Stimulated activated naive CD8-positive, alpha-beta T cell treated with anti-CD3 and anti-CD28 coated beads, Interleukin-15, amount 100 ng/mL, for 72 hours (primary cell): ENCODE results near the gene ZNF618.

Experiments
- ATAC-seq: fragments of 150-1000 bp; cut with Tn5 transposase; 2 replicates; pipeline ENCODE4 v1.10.0; 2021; ENCODE audit warnings: mild to moderate bottlenecking, moderate library complexity
- DNase-seq, 2 donors: peaks; one replicate each; pipeline ENCODE4 v3.0.0; 2021 to 2022
- H3K27ac Mint-ChIP-seq, 2 donors: one replicate each; pipeline ENCODE4 v1.8.0; 2022; ENCODE audit warnings: mild to moderate bottlenecking in 2 of 2, mixed read lengths in 2 of 2, moderate library complexity in 2 of 2
- H3K27me3 Mint-ChIP-seq: one replicate; pipeline ENCODE4 v1.8.0; 2022; ENCODE audit warnings: mixed read lengths
- H3K4me1 Mint-ChIP-seq: one replicate; pipeline ENCODE4 v1.8.0; 2022; ENCODE audit warnings: mild to moderate bottlenecking, mixed read lengths
- H3K4me3 Mint-ChIP-seq, 2 donors: one replicate each; pipeline ENCODE4 v1.8.0; 2022; ENCODE audit warnings: mild to moderate bottlenecking in 2 of 2, mixed read lengths in 2 of 2, moderate library complexity in 1 of 2
- H3K9me3 Mint-ChIP-seq, 2 donors: one replicate each; pipeline ENCODE4 v1.8.0; 2022; ENCODE audit warnings: mixed read lengths in 2 of 2

Gene ZNF618

GRCh38 chr9:114027863-114028465, 151.9 kb downstream of the ZNF618 start:
- H3K4me1 Mint-ChIP-seq, result no peaks in the 10 kb centered on the region
- H3K27ac Mint-ChIP-seq, result no peak overlapping the region
- ATAC-seq (no peak), DNase-seq (no peak)
- peaks cover 17 to 21% of the 10 kb centered on the region in 2 donors for H3K9me3 Mint-ChIP-seq
- H3K4me3 Mint-ChIP-seq, result no peak overlapping the region
- no peaks in the 10 kb centered on the region for H3K27me3 Mint-ChIP-seq

- no peaks in the 10 kb centered on the region for H3K4me1 Mint-ChIP-seq
- no peak overlapping the region for H3K4me3 Mint-ChIP-seq
- H3K9me3 Mint-ChIP-seq, result peaks cover 13 to 21% of the 10 kb centered on the region in 2 donors
- ATAC-seq, result peak; percentile 27
- no peak for DNase-seq
- peak overlapping the region in 1 of 2 donors; percentile 90 for H3K27ac Mint-ChIP-seq
- no peaks in the 10 kb centered on the region for H3K27me3 Mint-ChIP-seq
Measured at GRCh38 chr9:114028646-114029045, 152.5 kb downstream of the ZNF618 start.

- DNase-seq (no peak), ATAC-seq (no peak)
- Mint-ChIP-seq H3K27ac (no peak overlapping the region), H3K4me1 (no peaks in the 10 kb centered on the region), H3K4me3 (no peak overlapping the region), H3K27me3 (no peaks in the 10 kb centered on the region), H3K9me3 (peaks cover 5 to 14% of the 10 kb centered on the region in 2 donors)
Measured at GRCh38 chr9:114029311-114030170, 153.4 kb downstream of the ZNF618 start.

GRCh38 chr9:114030364-114030763, 154.3 kb downstream of the ZNF618 start:
- no peak overlapping the region for H3K27ac Mint-ChIP-seq
- H3K9me3 Mint-ChIP-seq, result peaks cover 0 to 7% of the 10 kb centered on the region in 2 donors
- no peak overlapping the region for H3K4me3 Mint-ChIP-seq
- no peaks in the 10 kb centered on the region for H3K4me1 Mint-ChIP-seq
- ATAC-seq, result no peak
- no peaks in the 10 kb centered on the region for H3K27me3 Mint-ChIP-seq
- no peak for DNase-seq

GRCh38 chr9:114031037-114031630, 155.0 kb downstream of the ZNF618 start:
- no peaks in the 10 kb centered on the region for H3K27me3 Mint-ChIP-seq
- no peak for DNase-seq
- no peaks in the 10 kb centered on the region for H3K9me3 Mint-ChIP-seq
- no peak overlapping the region for H3K4me3 Mint-ChIP-seq
- no peaks in the 10 kb centered on the region for H3K4me1 Mint-ChIP-seq
- H3K27ac Mint-ChIP-seq, result no peak overlapping the region
- no peak for ATAC-seq

GRCh38 chr9:114031948-114032840, 156.1 kb downstream of the ZNF618 start:
- no peak overlapping the region for H3K27ac Mint-ChIP-seq
- no peaks in the 10 kb centered on the region for H3K27me3 Mint-ChIP-seq
- no peaks in the 10 kb centered on the region for H3K9me3 Mint-ChIP-seq
- H3K4me3 Mint-ChIP-seq, result no peak overlapping the region
- no peak for DNase-seq
- no peaks in the 10 kb centered on the region for H3K4me1 Mint-ChIP-seq
- no peak for ATAC-seq

- DNase-seq, result no peak
- Mint-ChIP-seq H3K9me3 (no peaks in the 10 kb centered on the region), H3K27me3 (no peaks in the 10 kb centered on the region), H3K4me1 (no peaks in the 10 kb centered on the region), H3K27ac (peak overlapping the region in 1 of 2 donors; percentile 92), H3K4me3 (no peak overlapping the region)
- ATAC-seq, result peak; percentile 46
Measured at GRCh38 chr9:114033397-114034103, 157.4 kb downstream of the ZNF618 start.

GRCh38 chr9:114034196-114034595, 158.1 kb downstream of the ZNF618 start:
- no peak overlapping the region for H3K4me3 Mint-ChIP-seq
- H3K27me3 Mint-ChIP-seq, result no peaks in the 10 kb centered on the region
- ATAC-seq (no peak), DNase-seq (no peak)
- no peaks in the 10 kb centered on the region for H3K9me3 Mint-ChIP-seq
- no peak overlapping the region for H3K27ac Mint-ChIP-seq
- H3K4me1 Mint-ChIP-seq, result no peaks in the 10 kb centered on the region

- H3K4me3 Mint-ChIP-seq, result no peak overlapping the region
- H3K4me1 Mint-ChIP-seq, result no peaks in the 10 kb centered on the region
- no peaks in the 10 kb centered on the region for H3K27me3 Mint-ChIP-seq
- no peaks in the 10 kb centered on the region for H3K9me3 Mint-ChIP-seq
- ATAC-seq (peak; percentile 27), DNase-seq (no peak)
- no peak overlapping the region for H3K27ac Mint-ChIP-seq
Measured at GRCh38 chr9:114034661-114035062, 158.6 kb downstream of the ZNF618 start.

GRCh38 chr9:114035221-114035844, 159.2 kb downstream of the ZNF618 start:
- DNase-seq, result no peak
- Mint-ChIP-seq H3K9me3 (no peaks in the 10 kb centered on the region), H3K4me3 (no peak overlapping the region), H3K4me1 (no peaks in the 10 kb centered on the region), H3K27ac (peak overlapping the region in 1 of 2 donors; percentile 62), H3K27me3 (no peaks in the 10 kb centered on the region)
- no peak for ATAC-seq

- Mint-ChIP-seq H3K4me1 (no peaks in the 10 kb centered on the region), H3K4me3 (no peak overlapping the region), H3K27ac (peak overlapping the region in 1 of 2 donors; percentile 62), H3K9me3 (no peaks in the 10 kb centered on the region), H3K27me3 (no peaks in the 10 kb centered on the region)
- ATAC-seq, result no peak
- DNase-seq, result no peak
Measured at GRCh38 chr9:114035845-114036801, 160.0 kb downstream of the ZNF618 start.

- Mint-ChIP-seq H3K4me1 (no peaks in the 10 kb centered on the region), H3K27me3 (no peaks in the 10 kb centered on the region), H3K27ac (no peak overlapping the region), H3K4me3 (no peak overlapping the region), H3K9me3 (no peaks in the 10 kb centered on the region)
- DNase-seq (no peak), ATAC-seq (no peak)
Measured at GRCh38 chr9:114037249-114037648, 161.1 kb downstream of the ZNF618 start.

- no peaks in the 10 kb centered on the region for H3K27me3 Mint-ChIP-seq
- DNase-seq, result no peak
- H3K4me3 Mint-ChIP-seq, result no peak overlapping the region
- H3K9me3 Mint-ChIP-seq, result no peaks in the 10 kb centered on the region
- no peaks in the 10 kb centered on the region for H3K4me1 Mint-ChIP-seq
- peak overlapping the region in 1 of 2 donors; percentile 59 for H3K27ac Mint-ChIP-seq
- no peak for ATAC-seq
Measured at GRCh38 chr9:114037961-114038723, 162.0 kb downstream of the ZNF618 start.
